HEK293T (cell line): Measurements from ENCODE around the gene SMTNL2.

Source experiments
- CTCF ChIA-PET: fragments of 350-600 bp; formaldehyde crosslinking; extraction: SDS; loops from one replicate; lab custom pipeline; 2021; ENCODE audit warnings: antibody characterized with exemption, inconsistent platforms; lab: Yijun Ruan, JAX
- POLR2A ChIA-PET: fragments of 350-600 bp; formaldehyde crosslinking; extraction: SDS; loops from one replicate; lab custom pipeline; 2020; ENCODE audit warnings: antibody characterized with exemption, inconsistent platforms; lab: Yijun Ruan, JAX
- DNase-seq: peaks from one replicate; pipeline ENCODE4 v3.0.0; 2012; ENCODE audit warnings: mixed read lengths; ENCODE audit errors: extremely low spot score
- ARNT ChIP-seq: fragments of 450-650 bp; IDR thresholded peaks from 2 replicates; pipeline ENCODE4 v1.6.1; 2017; ENCODE audit warnings: mild to moderate bottlenecking
- BHLHE40 ChIP-seq: fragments of 450-650 bp; IDR thresholded peaks from 2 replicates; pipeline ENCODE4 v1.6.1; 2016; ENCODE audit warnings: mild to moderate bottlenecking, moderate library complexity, borderline replicate concordance
- CTBP1 ChIP-seq: fragments of 450-650 bp; IDR thresholded peaks from 2 replicates; pipeline ENCODE4 v1.6.1; 2016; ENCODE audit warnings: borderline replicate concordance
- ELF4 ChIP-seq: fragments of 450-650 bp; IDR thresholded peaks from 2 replicates; pipeline ENCODE4 v1.6.1; 2017; ENCODE audit warnings: antibody characterized with exemption
- FOXA1 ChIP-seq: fragments of 450-650 bp; IDR thresholded peaks from 2 replicates; pipeline ENCODE4 v1.6.1; 2016; ENCODE audit warnings: mild to moderate bottlenecking
- FOXK2 ChIP-seq: fragments of 450-650 bp; IDR thresholded peaks from 2 replicates; pipeline ENCODE4 v1.6.1; 2016; ENCODE audit warnings: mild to moderate bottlenecking
- FOXM1 ChIP-seq: fragments of 450-650 bp; IDR thresholded peaks from 2 replicates; pipeline ENCODE4 v1.6.1; 2017; ENCODE audit warnings: mild to moderate bottlenecking, borderline replicate concordance
- HDGF ChIP-seq: fragments of 450-650 bp; IDR thresholded peaks from 2 replicates; pipeline ENCODE4 v1.6.1; 2017; ENCODE audit warnings: antibody characterized with exemption, borderline replicate concordance
- L3MBTL2 ChIP-seq: fragments of 450-650 bp; conservative IDR thresholded peaks from 2 replicates; pipeline ENCODE4 v1.6.1; 2016; ENCODE audit warnings: mild to moderate bottlenecking
- LEF1 ChIP-seq: fragments of 450-650 bp; IDR thresholded peaks from 2 replicates; pipeline ENCODE4 v1.6.1; 2017; ENCODE audit warnings: mild to moderate bottlenecking, borderline replicate concordance
- NFRKB ChIP-seq: fragments of 450-650 bp; IDR thresholded peaks from 2 replicates; pipeline ENCODE4 v1.6.1; 2016; ENCODE audit warnings: mild to moderate bottlenecking, moderate library complexity
- SP1 ChIP-seq: fragments of 450-650 bp; IDR thresholded peaks from 2 replicates; pipeline ENCODE4 v1.6.1; 2017
- SUZ12 ChIP-seq: fragments of 450-650 bp; IDR thresholded peaks from 2 replicates; pipeline ENCODE4 v1.6.1; 2016; ENCODE audit warnings: mild to moderate bottlenecking
- TARDBP ChIP-seq: fragments of 450-650 bp; IDR thresholded peaks from 2 replicates; pipeline ENCODE4 v1.6.1; 2016
- ZNF384 ChIP-seq: fragments of 450-650 bp; IDR thresholded peaks from 2 replicates; pipeline ENCODE4 v1.6.1; 2016
- TF ChIP-seq, protein P1 (sequence below): fragments of 450-650 bp; IDR thresholded peaks from 2 replicates; pipeline ENCODE4 v1.6.1; 2016

SMTNL2 gene

GRCh38 chr17:4607773-4608187, 23.5 kb downstream of the SMTNL2 start:
- CTCF ChIA-PET, result interaction anchor here (0.6 to 1.2 kb wide), 2 partner anchors 9 to 24 kb away, joined by 4 to 5 read pairs; no protein-coding TSS in a partner anchor

GRCh38 chr17:4609761-4610160, 25.4 kb downstream of the SMTNL2 start:
- no peak for TF ChIP-seq SUZ12
- TF ChIP-seq ZNF384, result no peak
- no peak for TF ChIP-seq LEF1
- TF ChIP-seq FOXA1, result no peak
- no peak for TF ChIP-seq SP1
- TF ChIP-seq CTBP1, result no peak
- TF ChIP-seq HDGF, result no peak
- TF ChIP-seq FOXM1, result no peak
- TF ChIP-seq L3MBTL2, result no peak
- DNase-seq, result no peak
- ChIA-PET CTCF (interaction anchor here (0.5 to 1.6 kb wide), 3 partner anchors 40 to 245 kb away, joined by 5 to 7 read pairs (median 5); no protein-coding TSS in a partner anchor), POLR2A (interaction anchor here (1.3 to 1.8 kb wide), 3 partner anchors 9 to 33 kb away, joined by 3 to 7 read pairs (median 4); partner anchors contain the start of gene SMTNL2)

More at GRCh38 chr17:4607773-4608187, 23.5 kb downstream of the SMTNL2 start:
- peak; percentile 42 for DNase-seq
- TF ChIP-seq BHLHE40, result no peak
- TF ChIP-seq SUZ12, result no peak
- TF ChIP-seq, protein P1, sequence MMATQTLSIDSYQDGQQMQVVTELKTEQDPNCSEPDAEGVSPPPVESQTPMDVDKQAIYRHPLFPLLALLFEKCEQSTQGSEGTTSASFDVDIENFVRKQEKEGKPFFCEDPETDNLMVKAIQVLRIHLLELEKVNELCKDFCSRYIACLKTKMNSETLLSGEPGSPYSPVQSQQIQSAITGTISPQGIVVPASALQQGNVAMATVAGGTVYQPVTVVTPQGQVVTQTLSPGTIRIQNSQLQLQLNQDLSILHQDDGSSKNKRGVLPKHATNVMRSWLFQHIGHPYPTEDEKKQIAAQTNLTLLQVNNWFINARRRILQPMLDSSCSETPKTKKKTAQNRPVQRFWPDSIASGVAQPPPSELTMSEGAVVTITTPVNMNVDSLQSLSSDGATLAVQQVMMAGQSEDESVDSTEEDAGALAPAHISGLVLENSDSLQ, result no peak
- TF ChIP-seq LEF1, result no peak
- no peak for TF ChIP-seq FOXM1
- TF ChIP-seq L3MBTL2, result no peak
- TF ChIP-seq ARNT, result no peak
- no peak for TF ChIP-seq ZNF384
- POLR2A ChIA-PET, result interaction anchor here (1.3 kb wide), 1 partner anchor 52 kb away, joined by 4 read pairs; the partner anchor contains the start of gene MYBBP1A

DNA sequence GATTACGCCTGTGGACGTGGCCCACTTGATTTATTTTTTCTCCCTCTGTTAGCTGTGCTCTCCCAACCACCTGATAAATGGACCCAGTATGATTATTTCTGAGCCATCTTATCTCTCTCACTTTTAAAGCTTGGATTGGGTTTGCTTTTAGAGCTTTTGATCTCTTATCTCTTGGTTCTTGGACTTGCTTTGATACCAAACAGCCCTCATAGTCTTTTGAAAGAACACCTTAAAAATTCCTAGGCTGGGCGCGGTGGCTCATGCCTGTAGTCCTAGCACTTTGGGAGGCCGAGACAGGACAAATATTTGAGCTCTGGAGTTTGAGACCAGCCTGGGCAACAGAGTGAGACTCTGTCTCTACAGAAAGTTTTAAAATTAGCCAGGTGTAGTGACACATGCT, 25.8 kb downstream of the SMTNL2 start:
- no peak for DNase-seq
- TF ChIP-seq ZNF384 (no peak), ELF4 (no peak), SUZ12 (no peak)
- TF ChIP-seq, protein P1, result no peak
- ChIA-PET POLR2A (interaction anchor here (1.3 to 1.8 kb wide), 3 partner anchors 10 to 33 kb away, joined by 3 to 7 read pairs (median 4); partner anchors contain the start of gene SMTNL2), CTCF (interaction anchor here (0.5 to 0.9 kb wide), 3 partner anchors 16 to 45 kb away, joined by 3 to 5 read pairs (median 3); no protein-coding TSS in a partner anchor)

- ChIA-PET CTCF (interaction anchor here (0.7 to 0.9 kb wide), 2 partner anchors 16 to 45 kb away, joined by 3 read pairs; no protein-coding TSS in a partner anchor), POLR2A (interaction anchor here (1.4 to 1.8 kb wide), 2 partner anchors 10 to 27 kb away, joined by 4 to 7 read pairs; partner anchors contain the start of gene SMTNL2)
- no peak for DNase-seq
- TF ChIP-seq ARNT (no peak), FOXK2 (no peak), ZNF384 (no peak), FOXA1 (no peak), NFRKB (no peak), FOXM1 (no peak), BHLHE40 (no peak), ELF4 (no peak), LEF1 (no peak), CTBP1 (no peak), SUZ12 (no peak), L3MBTL2 (no peak), HDGF (no peak), SP1 (no peak)
- TF ChIP-seq, protein P1, result no peak
Observed at GRCh38 chr17:4610656-4611055, 26.3 kb downstream of the SMTNL2 start.

DNA sequence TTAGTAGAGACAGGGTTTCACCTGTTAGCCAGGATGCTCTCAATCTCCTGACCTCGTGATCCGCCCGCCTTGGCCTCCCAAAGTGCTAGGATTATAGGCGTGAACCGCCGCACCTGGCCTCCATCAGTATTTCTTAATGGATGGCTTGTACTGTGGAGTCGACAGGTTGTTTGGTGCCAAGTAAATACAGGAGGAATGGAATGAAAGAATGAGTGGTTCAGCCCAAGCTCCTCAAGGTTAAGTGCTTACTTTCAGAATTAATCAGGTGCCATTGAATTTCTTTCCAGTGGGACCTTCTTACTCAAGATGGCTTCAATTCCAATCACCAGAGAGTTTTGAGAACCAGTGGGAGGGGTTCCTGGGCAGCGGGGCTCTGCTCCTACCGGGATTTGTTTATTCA, 32.1 kb downstream of the SMTNL2 start:
- POLR2A ChIA-PET, result no interaction called here
- TF ChIP-seq ARNT, result no peak
- TF ChIP-seq, protein P1, result no peak
- TF ChIP-seq FOXM1, result no peak
- no peak for TF ChIP-seq LEF1
- no peak for TF ChIP-seq CTBP1
- TF ChIP-seq SP1, result no peak
- TF ChIP-seq ZNF384, result no peak
- no peak for TF ChIP-seq BHLHE40
- TF ChIP-seq NFRKB, result no peak
- no peak for TF ChIP-seq L3MBTL2
- TF ChIP-seq HDGF, result no peak
- no peak for TF ChIP-seq ELF4
- no peak for TF ChIP-seq FOXK2
- TF ChIP-seq TARDBP, result no peak
- TF ChIP-seq FOXA1, result no peak
- TF ChIP-seq SUZ12, result no peak
- no peak for DNase-seq
- CTCF ChIA-PET, result interaction anchor here (0.6 to 0.8 kb wide), 3 partner anchors 9 to 214 kb away, joined by 3 to 5 read pairs (median 3); no protein-coding TSS in a partner anchor

DNA sequence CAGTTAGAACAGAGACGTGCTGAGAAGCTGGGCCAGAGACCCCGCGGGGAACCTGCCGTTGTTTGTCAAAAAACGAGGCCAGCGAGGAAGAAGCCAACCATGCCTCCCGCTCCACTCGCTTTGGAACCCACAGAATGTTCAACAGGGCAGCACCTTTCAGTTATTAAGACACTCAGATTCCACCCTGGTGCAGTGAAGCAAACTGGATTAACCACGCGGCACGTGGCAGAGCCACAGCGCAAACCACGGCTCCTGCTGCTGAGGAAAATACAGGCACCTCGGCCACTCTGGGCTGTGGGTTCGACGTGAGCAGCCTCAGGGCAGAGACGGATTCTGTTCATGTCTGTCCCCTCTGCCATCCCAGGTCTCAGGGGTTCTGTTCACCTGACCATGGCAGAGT, 32.8 kb downstream of the SMTNL2 start:
- DNase-seq, result no peak
- CTCF ChIA-PET, result no interaction called here
- TF ChIP-seq CTBP1, result no peak
- no peak for TF ChIP-seq LEF1
- TF ChIP-seq SUZ12, result no peak
- TF ChIP-seq BHLHE40, result no peak
- no peak for TF ChIP-seq NFRKB
- no peak for TF ChIP-seq TARDBP
- no peak for TF ChIP-seq ARNT
- POLR2A ChIA-PET, result no interaction called here
